Breast epithelium (tissue), 3 donors: ENCODE measurements around the gene SLC2A8.

Experiments used
- POLR2A ChIP-seq: fragments of 450-650 bp; IDR thresholded peaks from one replicate; pipeline ENCODE4 v1.6.1; 2016; ENCODE audit warnings: antibody characterized with exemption, mild to moderate bottlenecking, moderate library complexity
- POLR2AphosphoS5 ChIP-seq, 3 donors: sonication (generic); formaldehyde crosslinking; IDR thresholded peaks; one replicate each; pipeline ENCODE4 v1.6.1; 2017; ENCODE audit warnings: antibody characterized with exemption in 3 of 3
- TF ChIP-seq, protein P1 (sequence below), 3 donors: fragments of 450-650 bp; IDR thresholded peaks; one replicate each; pipeline ENCODE4 v1.5.1; 2016 to 2017; ENCODE audit warnings: antibody characterized with exemption in 3 of 3, mild to moderate bottlenecking in 3 of 3, moderate library complexity in 3 of 3

DNA sequence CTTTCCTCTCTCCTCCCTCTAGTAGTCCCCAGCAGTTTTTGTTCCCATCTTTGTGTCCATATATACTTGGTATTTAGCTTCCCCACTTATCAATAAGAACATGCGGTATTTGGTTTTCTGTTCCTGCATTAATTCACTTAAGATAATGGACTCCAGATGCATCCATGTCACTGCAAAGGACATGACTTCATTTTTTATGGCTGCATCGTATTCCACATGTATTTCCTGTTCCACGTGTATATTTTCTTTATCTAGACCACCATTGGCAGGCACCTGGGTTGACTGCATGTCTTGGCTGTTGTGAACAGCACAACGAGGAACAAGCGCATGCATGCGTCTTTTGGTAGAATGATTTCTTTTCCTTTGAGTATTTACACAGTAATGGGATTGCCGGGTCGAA, 33.4 kb downstream of the SLC2A8 start:
- TF ChIP-seq, protein P1, sequence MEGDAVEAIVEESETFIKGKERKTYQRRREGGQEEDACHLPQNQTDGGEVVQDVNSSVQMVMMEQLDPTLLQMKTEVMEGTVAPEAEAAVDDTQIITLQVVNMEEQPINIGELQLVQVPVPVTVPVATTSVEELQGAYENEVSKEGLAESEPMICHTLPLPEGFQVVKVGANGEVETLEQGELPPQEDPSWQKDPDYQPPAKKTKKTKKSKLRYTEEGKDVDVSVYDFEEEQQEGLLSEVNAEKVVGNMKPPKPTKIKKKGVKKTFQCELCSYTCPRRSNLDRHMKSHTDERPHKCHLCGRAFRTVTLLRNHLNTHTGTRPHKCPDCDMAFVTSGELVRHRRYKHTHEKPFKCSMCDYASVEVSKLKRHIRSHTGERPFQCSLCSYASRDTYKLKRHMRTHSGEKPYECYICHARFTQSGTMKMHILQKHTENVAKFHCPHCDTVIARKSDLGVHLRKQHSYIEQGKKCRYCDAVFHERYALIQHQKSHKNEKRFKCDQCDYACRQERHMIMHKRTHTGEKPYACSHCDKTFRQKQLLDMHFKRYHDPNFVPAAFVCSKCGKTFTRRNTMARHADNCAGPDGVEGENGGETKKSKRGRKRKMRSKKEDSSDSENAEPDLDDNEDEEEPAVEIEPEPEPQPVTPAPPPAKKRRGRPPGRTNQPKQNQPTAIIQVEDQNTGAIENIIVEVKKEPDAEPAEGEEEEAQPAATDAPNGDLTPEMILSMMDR (IDR thresholded peaks at IDR 0.05), result no peak
- no peak for TF ChIP-seq POLR2A
- TF ChIP-seq POLR2AphosphoS5 (IDR thresholded peaks at IDR 0.05), result no peak
